Muscle of leg (tissue), 16 donors: Measurements from ENCODE around the gene SUSD6. TPM values are rescaled to one million over a fixed set of nuclear protein-coding genes. Genes with fewer than 3 reads are reported as not detected.

ENCODE experiments used
- DNase-seq: peaks from one replicate; pipeline ENCODE4 v3.0.0; 2013
- H3K27ac ChIP-seq: one replicate; pipeline ENCODE4 v1.5.1; 2013; ENCODE audit warnings: mild to moderate bottlenecking, low read length, control low read depth
- H3K27me3 ChIP-seq: one replicate; pipeline ENCODE4 v1.6.1; 2013; ENCODE audit warnings: low read length; ENCODE audit not compliant: control insufficient read depth, insufficient read depth
- H3K36me3 ChIP-seq: one replicate; pipeline ENCODE4 v1.6.1; 2013; ENCODE audit warnings: low read length; ENCODE audit not compliant: control insufficient read depth, insufficient read depth
- H3K4me1 ChIP-seq: one replicate; pipeline ENCODE4 v1.6.1; 2013; ENCODE audit warnings: low read length; ENCODE audit not compliant: control insufficient read depth, insufficient read depth
- H3K4me3 ChIP-seq: one replicate; pipeline ENCODE4 v1.5.1; 2013; ENCODE audit warnings: low read length, control low read depth
- H3K9me3 ChIP-seq: replicated peaks from 2 replicates; pipeline ENCODE4 v1.6.1; 2013; ENCODE audit warnings: low read depth, low read length; ENCODE audit not compliant: control insufficient read depth
- WGBS: methylation state at CpG from one replicate; pipeline ENCODE4 v1.1.5; 2013; ENCODE audit warnings: missing lambda C conversion rate; ENCODE audit not compliant: insufficient coverage; 5-methylcytosine and 5-hydroxymethylcytosine counted together
- long read RNA-seq, 11 donors: transcript quantifications; one replicate each; lab custom pipeline, GENCODE V29; 2026
- polyA plus RNA-seq, 8 donors: library from polyadenylated mRNA; unstranded; fragments of 120-200 nt; gene quantifications; one replicate each; pipeline versions ENCODE4 v1.2.1 to v1.2.3, GENCODE V29; 2013; ENCODE audit warnings: inconsistent platforms in 1 of 8, low replicate concordance in 1 of 8; ENCODE audit not compliant: insufficient read length in 8 of 8, insufficient read depth in 1 of 8
- total RNA-seq: library from RNA; stranded (reverse); fragments of 120-200 nt; gene quantifications from one replicate; pipeline ENCODE4 v1.2.4, GENCODE V29; 2013

Gene SUSD6
- 7.8 TPM for total RNA-seq
- polyA plus RNA-seq = 10 to 100 TPM; 13.5 to 22.1 (median 16.8) TPM
- long read RNA-seq, donor 1, full-length matches to known transcripts = 1 of 6 reads
- long read RNA-seq, donor 1, partial matches to known transcripts = 5 of 6 reads
- long read RNA-seq, donor 1, other reads (novel, unspliced or antisense) = 0 of 6 reads
- long read RNA-seq, donor 2 = 0 reads
- long read RNA-seq, donor 3 = 0 reads
- long read RNA-seq, donor 4, full-length matches to known transcripts = 3 of 3 reads
- long read RNA-seq, donor 4, partial matches to known transcripts = 0 of 3 reads
- long read RNA-seq, donor 4, other reads (novel, unspliced or antisense) = 0 of 3 reads
- long read RNA-seq, donor 5, full-length matches to known transcripts = 5 of 5 reads
- long read RNA-seq, donor 5, partial matches to known transcripts = 0 of 5 reads
- long read RNA-seq, donor 5, other reads (novel, unspliced or antisense) = 0 of 5 reads
- long read RNA-seq, donor 6, full-length matches to known transcripts = 3 of 57 reads
- long read RNA-seq, donor 6, partial matches to known transcripts = 54 of 57 reads
- long read RNA-seq, donor 6, other reads (novel, unspliced or antisense) = 0 of 57 reads
- long read RNA-seq, donor 7, full-length matches to known transcripts = 3 of 3 reads
- long read RNA-seq, donor 7, partial matches to known transcripts = 0 of 3 reads
- long read RNA-seq, donor 7, other reads (novel, unspliced or antisense) = 0 of 3 reads
- long read RNA-seq, donor 8, full-length matches to known transcripts = 1 of 1 reads
- long read RNA-seq, donor 8, partial matches to known transcripts = 0 of 1 reads
- long read RNA-seq, donor 8, other reads (novel, unspliced or antisense) = 0 of 1 reads
- long read RNA-seq, donor 9, full-length matches to known transcripts = 5 of 5 reads
- long read RNA-seq, donor 9, partial matches to known transcripts = 0 of 5 reads
- long read RNA-seq, donor 9, other reads (novel, unspliced or antisense) = 0 of 5 reads
- long read RNA-seq, donor 10, full-length matches to known transcripts = 8 of 8 reads
- long read RNA-seq, donor 10, partial matches to known transcripts = 0 of 8 reads
- long read RNA-seq, donor 10, other reads (novel, unspliced or antisense) = 0 of 8 reads
- long read RNA-seq, donor 11, full-length matches to known transcripts = 1 of 1 reads
- long read RNA-seq, donor 11, partial matches to known transcripts = 0 of 1 reads
- long read RNA-seq, donor 11, other reads (novel, unspliced or antisense) = 0 of 1 reads

- Histone ChIP-seq H3K9me3 (no peaks in the 10 kb centered on the region), H3K4me1 (peaks cover 43% of the 10 kb centered on the region), H3K27me3 (no peaks in the 10 kb centered on the region), H3K4me3 (peak within 1 kb of the TSS; percentile 86), H3K36me3 (no peaks in the 10 kb centered on the region), H3K27ac (peak within 1 kb of the TSS; percentile 95)
- DNase-seq = peak; percentile 95
- under 1% methylated on average over 84 of the region's 105 CpGs for WGBS
Measured at GRCh38 chr14:69611172-69612013, at the start of gene SUSD6. SUSD6 (plus strand) TSS chr14:69611596; CDS start chr14:69658593, 46,997 bp downstream.

DNA sequence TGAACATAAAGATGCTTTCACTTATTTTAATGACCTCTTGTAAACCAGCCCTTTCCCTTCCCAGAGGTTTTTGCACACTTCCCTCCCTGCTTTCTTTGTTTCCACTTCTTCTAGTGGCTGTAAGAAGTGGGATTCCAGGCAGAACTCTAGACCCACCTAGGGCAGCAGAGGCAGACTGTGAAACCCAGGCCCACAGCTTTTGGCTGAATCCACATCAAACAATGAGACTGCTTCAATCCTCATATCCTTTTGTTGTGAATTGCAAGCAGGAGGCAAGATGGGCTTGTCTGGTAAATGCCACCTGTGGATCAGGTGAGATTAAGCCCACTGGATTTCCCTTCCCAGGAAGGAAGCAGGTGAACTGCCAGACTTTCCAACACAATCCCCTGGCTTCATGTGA is 49.5 kb upstream of the SUSD6 start:
- Histone ChIP-seq H3K4me3 (no peak overlapping the region), H3K27me3 (peaks cover 37% of the 10 kb centered on the region), H3K27ac (no peak overlapping the region), H3K36me3 (no peaks in the 10 kb centered on the region), H3K4me1 (peaks cover 3% of the 10 kb centered on the region), H3K9me3 (no peaks in the 10 kb centered on the region)
- DNase-seq = no peak

DNA sequence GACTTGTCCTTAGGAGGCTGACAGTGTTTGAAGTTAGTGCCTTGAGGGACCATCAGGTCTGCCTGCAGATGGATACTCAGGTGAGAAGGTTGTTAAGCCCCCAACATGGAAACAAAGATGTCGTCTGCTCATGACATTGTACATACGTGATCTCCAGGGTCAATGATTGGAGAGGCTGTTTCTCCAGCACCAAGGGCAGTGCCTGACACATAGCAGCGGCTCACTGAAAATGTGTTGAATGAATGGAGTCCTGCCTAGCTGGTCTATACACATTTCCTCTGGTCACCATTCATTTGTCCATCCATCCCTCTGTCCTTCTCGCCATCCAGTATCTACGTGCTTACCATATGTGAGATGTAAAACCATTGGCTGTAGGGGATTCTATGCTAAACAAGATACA is 43.8 kb upstream of the SUSD6 start:
- no peak overlapping the region for H3K4me3 ChIP-seq
- H3K4me1 ChIP-seq = peaks cover 9% of the 10 kb centered on the region
- DNase-seq = no peak
- H3K36me3 ChIP-seq = no peaks in the 10 kb centered on the region
- 100% methylated on average over 2 of the region's 5 CpGs for WGBS
- H3K27me3 ChIP-seq = peaks cover 57% of the 10 kb centered on the region
- no peak overlapping the region for H3K27ac ChIP-seq
- H3K9me3 ChIP-seq = no peaks in the 10 kb centered on the region

DNA sequence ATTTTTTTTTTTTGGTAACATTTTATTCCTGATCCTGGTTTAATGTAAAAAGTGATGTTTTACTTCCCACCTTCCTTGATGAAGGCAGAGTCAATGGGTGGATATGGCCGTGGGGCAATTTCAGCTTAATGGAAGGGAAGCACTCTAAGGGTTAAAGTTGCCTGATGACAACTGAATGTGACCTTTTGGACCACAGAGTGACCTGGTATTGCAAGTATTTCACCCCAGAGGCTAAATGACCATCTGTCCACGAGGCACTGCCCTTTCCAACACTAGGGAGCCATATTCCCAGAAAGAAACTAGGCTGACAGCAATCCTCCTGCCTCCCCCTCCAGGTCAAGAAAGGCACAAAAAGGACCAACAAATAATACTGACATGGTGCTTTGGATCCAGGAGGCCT is 41.5 kb upstream of the SUSD6 start:
- WGBS = no CpG with 5 or more reads among the region's 2 CpGs

GRCh38 chr14:69570836-69571330 is 40.5 kb upstream of the SUSD6 start:
- H3K27me3 ChIP-seq = peaks cover 75% of the 10 kb centered on the region
- WGBS = 87% methylated on average over 5 of the region's 7 CpGs
- no peaks in the 10 kb centered on the region for H3K36me3 ChIP-seq
- H3K9me3 ChIP-seq = no peaks in the 10 kb centered on the region
- H3K4me3 ChIP-seq = no peak overlapping the region
- no peak for DNase-seq
- no peak overlapping the region for H3K27ac ChIP-seq
- peaks cover 23% of the 10 kb centered on the region for H3K4me1 ChIP-seq

More for the DNA sequence above, 41.5 kb upstream of the SUSD6 start:
- no peak for DNase-seq
- H3K27me3 ChIP-seq = peaks cover 69% of the 10 kb centered on the region
- no peaks in the 10 kb centered on the region for H3K9me3 ChIP-seq
- H3K4me1 ChIP-seq = peaks cover 23% of the 10 kb centered on the region
- no peaks in the 10 kb centered on the region for H3K36me3 ChIP-seq
- H3K4me3 ChIP-seq = no peak overlapping the region
- no peak overlapping the region for H3K27ac ChIP-seq

- H3K36me3 ChIP-seq = no peaks in the 10 kb centered on the region
- peak overlapping the region; percentile 10 for H3K4me3 ChIP-seq
- H3K27me3 ChIP-seq = peaks cover 77% of the 10 kb centered on the region
- no peak for DNase-seq
- 18% methylated on average over 62 of the region's 62 CpGs for WGBS
- H3K4me1 ChIP-seq = peaks cover 23% of the 10 kb centered on the region
- H3K27ac ChIP-seq = no peak overlapping the region
- no peaks in the 10 kb centered on the region for H3K9me3 ChIP-seq
Measured at GRCh38 chr14:69571449-69572029, 39.9 kb upstream of the SUSD6 start.

DNA sequence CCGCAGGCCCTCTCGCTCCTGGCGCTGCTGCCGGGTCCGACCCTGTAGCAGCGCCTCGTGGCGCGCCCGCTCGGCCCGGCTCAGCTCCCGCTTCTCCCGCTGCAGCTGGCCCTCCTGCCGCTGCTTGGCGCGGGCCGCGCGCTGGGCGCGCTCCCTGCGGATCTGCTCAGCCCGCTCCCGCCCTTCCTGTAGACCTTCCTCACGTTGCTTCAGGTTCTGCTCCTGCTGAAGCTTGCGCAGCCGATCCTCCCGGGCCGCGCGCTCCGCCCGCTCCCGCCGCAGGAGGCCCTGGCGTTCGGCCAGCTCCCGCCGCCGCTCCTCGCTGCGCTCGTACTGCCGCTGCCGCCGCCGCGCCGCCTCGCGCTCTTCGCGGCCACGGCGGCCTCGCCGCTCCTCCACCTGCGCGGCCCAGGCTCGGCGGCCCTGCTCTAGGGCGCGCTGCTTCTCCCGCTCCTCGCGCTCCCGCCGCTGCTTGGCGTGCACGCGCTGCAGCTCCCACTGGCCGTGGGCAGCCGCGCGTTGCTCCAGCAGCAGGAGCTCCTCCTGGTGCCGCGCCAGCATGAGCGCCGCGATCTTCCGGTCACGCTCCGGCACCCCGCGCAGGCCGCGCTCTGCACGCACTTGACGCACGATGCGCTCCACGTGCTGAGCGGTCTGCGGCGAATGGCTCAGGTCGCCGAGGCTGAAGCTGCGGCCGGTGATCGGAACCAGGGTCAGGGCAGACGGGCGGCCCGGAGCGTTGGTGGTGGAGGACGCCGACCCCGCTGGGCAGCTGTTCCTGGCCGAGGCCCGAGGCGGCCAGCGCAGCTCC is 39.2 kb upstream of the SUSD6 start:
- 11% methylated on average over 112 of the region's 112 CpGs for WGBS
- no peak overlapping the region for H3K27ac ChIP-seq
- no peaks in the 10 kb centered on the region for H3K36me3 ChIP-seq
- H3K4me3 ChIP-seq = peak overlapping the region; percentile 10
- no peaks in the 10 kb centered on the region for H3K9me3 ChIP-seq
- peak; percentile 42 for DNase-seq
- H3K4me1 ChIP-seq = peaks cover 23% of the 10 kb centered on the region
- peaks cover 78% of the 10 kb centered on the region for H3K27me3 ChIP-seq

- H3K36me3 ChIP-seq = no peaks in the 10 kb centered on the region
- H3K27me3 ChIP-seq = peaks cover 75% of the 10 kb centered on the region
- H3K4me3 ChIP-seq = no peak overlapping the region
- peaks cover 23% of the 10 kb centered on the region for H3K4me1 ChIP-seq
- no peak for DNase-seq
- H3K27ac ChIP-seq = no peak overlapping the region
- WGBS = 48% methylated on average over 32 of the region's 40 CpGs
- H3K9me3 ChIP-seq = no peaks in the 10 kb centered on the region
Measured at GRCh38 chr14:69572841-69573135, 38.6 kb upstream of the SUSD6 start.
